HL-60 (cell line): ENCODE results near the gene ZFP90.

Experiments
- POLR2AphosphoS5 ChIP-seq: IDR thresholded peaks from 2 replicates; pipeline ENCODE4 v1.6.1; 2012; ENCODE audit warnings: low read depth
- SPI1 ChIP-seq: IDR thresholded peaks from 2 replicates; pipeline ENCODE4 v1.6.1; 2012; ENCODE audit warnings: low read depth, mild to moderate bottlenecking, borderline replicate concordance
- TF ChIP-seq, protein P1 (sequence below): IDR thresholded peaks from one replicate; pipeline ENCODE4 v1.5.1; 2011; ENCODE audit warnings: low read length, control low read depth, inconsistent platforms; ENCODE audit not compliant: insufficient read depth

DNA sequence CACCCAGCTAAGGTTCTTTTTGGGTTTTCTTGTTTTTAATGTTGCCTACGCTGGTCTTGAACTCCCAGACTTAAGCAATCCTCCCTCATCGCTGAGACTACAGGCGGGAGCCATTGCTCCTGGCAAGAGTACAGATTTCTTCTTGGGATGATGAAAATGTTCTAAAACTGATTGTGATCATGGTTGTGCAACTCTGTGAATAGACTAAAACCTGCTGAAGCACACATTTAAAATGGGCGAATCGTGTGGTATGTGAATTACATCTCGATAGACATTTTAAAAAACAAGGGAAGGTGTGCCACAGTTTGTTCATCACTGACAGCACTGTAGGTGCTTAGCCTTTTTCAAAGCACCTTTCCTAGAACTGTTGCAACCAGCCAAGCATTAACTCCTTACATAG lies 57.2 kb downstream of the ZFP90 start:
- no peak for TF ChIP-seq POLR2AphosphoS5
- TF ChIP-seq, protein P1, sequence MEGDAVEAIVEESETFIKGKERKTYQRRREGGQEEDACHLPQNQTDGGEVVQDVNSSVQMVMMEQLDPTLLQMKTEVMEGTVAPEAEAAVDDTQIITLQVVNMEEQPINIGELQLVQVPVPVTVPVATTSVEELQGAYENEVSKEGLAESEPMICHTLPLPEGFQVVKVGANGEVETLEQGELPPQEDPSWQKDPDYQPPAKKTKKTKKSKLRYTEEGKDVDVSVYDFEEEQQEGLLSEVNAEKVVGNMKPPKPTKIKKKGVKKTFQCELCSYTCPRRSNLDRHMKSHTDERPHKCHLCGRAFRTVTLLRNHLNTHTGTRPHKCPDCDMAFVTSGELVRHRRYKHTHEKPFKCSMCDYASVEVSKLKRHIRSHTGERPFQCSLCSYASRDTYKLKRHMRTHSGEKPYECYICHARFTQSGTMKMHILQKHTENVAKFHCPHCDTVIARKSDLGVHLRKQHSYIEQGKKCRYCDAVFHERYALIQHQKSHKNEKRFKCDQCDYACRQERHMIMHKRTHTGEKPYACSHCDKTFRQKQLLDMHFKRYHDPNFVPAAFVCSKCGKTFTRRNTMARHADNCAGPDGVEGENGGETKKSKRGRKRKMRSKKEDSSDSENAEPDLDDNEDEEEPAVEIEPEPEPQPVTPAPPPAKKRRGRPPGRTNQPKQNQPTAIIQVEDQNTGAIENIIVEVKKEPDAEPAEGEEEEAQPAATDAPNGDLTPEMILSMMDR = no peak
- no peak for TF ChIP-seq SPI1
